Bronchial epithelial cell (primary cell): Measurements from ENCODE around the gene ZNF236. TPM values are rescaled to one million over a fixed set of nuclear protein-coding genes. Genes with fewer than 3 reads are reported as not detected.
A peak's percentile ranks its signal among the peaks of the same experiment; 100 is the strongest.

Source experiments
- DNase-seq: peaks from one replicate; pipeline ENCODE4 v3.0.0-alpha.2; 2010; ENCODE audit warnings: low read depth
- FAIRE-seq: peaks from 2 replicates; lab custom pipeline; 2011; peaks lifted over from hg19 to GRCh38; lab: Jason Lieb, UNC
- H3K27me3 ChIP-seq: 2 replicates; pipeline ENCODE4 v1.5.1; 2011; ENCODE audit warnings: low read length; ENCODE audit not compliant: control insufficient read depth, insufficient read depth
- H3K36me3 ChIP-seq: 2 replicates; pipeline ENCODE4 v1.5.1; 2011; ENCODE audit warnings: low read length; ENCODE audit not compliant: control insufficient read depth, insufficient read depth
- H3K4me3 ChIP-seq: 2 replicates; pipeline ENCODE4 v1.5.1; 2011; ENCODE audit warnings: mild to moderate bottlenecking, low read depth, low read length, control low read depth
- CTCF ChIP-seq: IDR thresholded peaks from 2 replicates; pipeline ENCODE4 v1.5.1; 2011; ENCODE audit warnings: mild to moderate bottlenecking, moderate library complexity, low read length, control low read depth, inconsistent platforms; ENCODE audit not compliant: insufficient read depth, severe bottlenecking
- total RNA-seq: library from RNA; depleted of rRNA; stranded (reverse); fragments of >200 nt; gene quantifications from 2 replicates; pipeline ENCODE4 v1.2.1, GENCODE V29; 2014

ZNF236 gene
- total RNA-seq, 1 donor from 2014 or later = 5.3 TPM

GRCh38 chr18:76967721-76968472 lies 145.5 kb downstream of the ZNF236 start:
- no peaks in the 10 kb centered on the region for H3K27me3 ChIP-seq

GRCh38 chr18:76970770-76971559 lies 148.6 kb downstream of the ZNF236 start:
- no peak for TF ChIP-seq CTCF
- Histone ChIP-seq H3K4me3 (no peak overlapping the region), H3K27me3 (no peaks in the 10 kb centered on the region), H3K36me3 (peaks cover 2% of the 10 kb centered on the region)
- FAIRE-seq (no peak), DNase-seq (no peak)

More at GRCh38 chr18:76967721-76968472, 145.5 kb downstream of the ZNF236 start:
- peaks cover 2% of the 10 kb centered on the region for H3K36me3 ChIP-seq
- no peak overlapping the region for H3K4me3 ChIP-seq
- DNase-seq = no peak
- no peak for FAIRE-seq
- no peak for TF ChIP-seq CTCF

GRCh38 chr18:76972241-76972640 lies 149.9 kb downstream of the ZNF236 start:
- Histone ChIP-seq H3K4me3 (no peak overlapping the region), H3K36me3 (peaks cover 2% of the 10 kb centered on the region), H3K27me3 (no peaks in the 10 kb centered on the region)
- FAIRE-seq (no peak), DNase-seq (peak; percentile 41)
- TF ChIP-seq CTCF = no peak

GRCh38 chr18:76972846-76973519 lies 150.6 kb downstream of the ZNF236 start:
- no peak for TF ChIP-seq CTCF
- no peak for FAIRE-seq

GRCh38 chr18:76973520-76974266 lies 151.3 kb downstream of the ZNF236 start:
- H3K27me3 ChIP-seq = no peaks in the 10 kb centered on the region
- DNase-seq = no peak

More at GRCh38 chr18:76972846-76973519, 150.6 kb downstream of the ZNF236 start:
- H3K36me3 ChIP-seq = peaks cover 2% of the 10 kb centered on the region
- no peaks in the 10 kb centered on the region for H3K27me3 ChIP-seq
- DNase-seq = no peak
- H3K4me3 ChIP-seq = no peak overlapping the region

More at GRCh38 chr18:76973520-76974266, 151.3 kb downstream of the ZNF236 start:
- peaks cover 2% of the 10 kb centered on the region for H3K36me3 ChIP-seq
- peak; percentile 36 for FAIRE-seq
- no peak for TF ChIP-seq CTCF
- no peak overlapping the region for H3K4me3 ChIP-seq
